ENCODE data around the gene PANX3.

PANX3 gene

DNA sequence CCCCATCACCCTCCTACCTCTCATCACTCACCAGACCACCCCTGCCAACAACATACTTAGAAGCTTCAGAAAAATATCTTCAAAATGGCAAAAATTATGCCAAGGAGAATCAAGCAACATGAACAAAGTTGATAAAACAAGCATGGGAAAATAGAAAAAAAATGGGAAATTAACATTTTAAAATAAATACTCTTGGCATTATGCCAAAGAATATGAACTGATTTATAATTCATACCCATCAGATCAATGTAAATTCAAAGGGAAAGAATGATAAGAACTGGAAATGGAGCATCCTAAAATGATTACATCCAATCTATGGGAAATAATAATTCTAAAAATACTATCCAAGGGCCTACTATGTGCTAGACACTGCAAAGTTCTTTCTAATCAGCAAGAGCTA lies 50.3 kb downstream of the PANX3 start:
- DNase-seq: no peak

DNA sequence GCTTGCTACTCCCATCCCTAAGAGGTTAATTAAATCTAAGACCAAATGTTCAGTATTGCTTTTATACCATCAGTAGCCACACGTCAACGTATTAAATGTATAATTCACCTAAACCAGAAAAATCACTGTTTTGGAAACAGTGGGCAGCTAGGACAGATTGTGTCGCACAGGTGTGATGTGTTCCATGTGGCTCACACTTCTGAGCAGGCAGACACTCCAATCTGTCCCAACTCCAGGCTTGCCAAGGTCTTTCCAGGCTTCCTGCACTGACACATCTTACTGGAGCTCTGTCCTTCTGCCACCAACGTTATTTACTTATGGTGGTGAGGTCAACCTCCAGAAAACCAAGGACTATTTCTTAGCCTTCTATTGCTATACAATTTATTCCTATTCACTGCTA lies 50.9 kb downstream of the PANX3 start:
- no peak for DNase-seq

DNA sequence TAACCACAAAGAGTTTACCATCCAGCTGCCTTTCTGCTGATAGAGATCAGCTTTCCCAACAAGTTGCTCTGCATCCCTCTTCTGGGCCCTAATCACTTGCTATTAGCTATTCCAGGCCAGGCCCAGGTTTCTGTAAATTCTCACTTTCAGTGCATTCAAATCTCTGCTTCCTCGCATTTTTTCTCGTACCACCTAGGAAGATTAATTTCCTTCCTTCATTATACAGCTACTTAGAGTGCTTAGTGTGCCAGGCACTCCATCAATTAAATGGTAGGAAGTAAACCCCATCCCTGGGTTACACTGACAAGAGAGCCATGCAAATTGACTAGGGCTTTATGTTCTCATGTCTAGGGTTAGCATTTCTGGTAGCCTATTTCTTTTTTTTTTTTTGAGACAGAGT lies 52.6 kb downstream of the PANX3 start:
- DNase-seq: no peak

DNA sequence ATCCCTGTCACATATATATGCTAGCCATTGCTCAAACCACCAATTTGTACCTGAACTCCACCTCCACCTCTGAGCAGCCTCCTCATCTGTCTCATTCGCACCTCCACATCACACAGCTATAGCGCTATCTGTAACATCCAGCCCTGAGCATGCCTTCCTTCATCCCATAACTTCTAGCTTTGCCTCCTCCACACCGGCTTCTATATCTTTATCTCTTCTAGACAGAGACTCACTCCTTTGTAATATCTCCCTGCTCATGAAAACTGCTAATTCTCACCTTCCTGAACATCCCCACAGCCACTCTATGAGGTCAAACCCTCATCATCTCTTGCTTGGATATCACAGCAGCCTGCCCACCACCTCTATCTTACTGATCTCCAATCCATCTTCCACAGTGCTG lies 56.4 kb downstream of the PANX3 start:
- DNase-seq: no peak

DNA sequence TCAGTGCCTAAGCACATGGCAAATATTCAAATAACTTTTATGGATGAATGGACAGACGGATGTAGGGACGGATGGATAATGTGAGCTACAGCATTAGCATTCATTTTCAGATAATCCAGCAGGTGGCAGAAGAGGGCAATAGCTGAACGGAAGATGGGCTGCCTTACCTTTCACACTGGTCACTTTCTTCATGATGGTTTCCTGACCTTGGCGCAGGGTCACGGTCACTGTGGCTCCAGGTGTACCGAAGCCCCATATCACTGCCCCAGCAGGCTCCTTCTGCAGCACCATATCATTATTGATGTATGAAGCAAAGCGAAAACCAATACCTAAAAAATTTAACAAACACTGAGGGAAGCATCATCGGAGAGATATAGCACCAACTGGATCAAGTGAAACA lies 58.0 kb downstream of the PANX3 start:
- peak; percentile 25 for DNase-seq
